ENCODE results near the gene ROBO1. TPM values are rescaled to one million over a fixed set of nuclear protein-coding genes. Genes with fewer than 3 reads are reported as not detected.

Gene ROBO1
- polyA plus RNA-seq, 4 donors: 80.6 to 111 (median 101) TPM

GRCh38 chr3:79480746-79481145, 287.1 kb downstream of the ROBO1 start:
- no peak for DNase-seq (ENCODE audit: low read depth in 4 of 4, low spot score in 3 of 4)

DNA sequence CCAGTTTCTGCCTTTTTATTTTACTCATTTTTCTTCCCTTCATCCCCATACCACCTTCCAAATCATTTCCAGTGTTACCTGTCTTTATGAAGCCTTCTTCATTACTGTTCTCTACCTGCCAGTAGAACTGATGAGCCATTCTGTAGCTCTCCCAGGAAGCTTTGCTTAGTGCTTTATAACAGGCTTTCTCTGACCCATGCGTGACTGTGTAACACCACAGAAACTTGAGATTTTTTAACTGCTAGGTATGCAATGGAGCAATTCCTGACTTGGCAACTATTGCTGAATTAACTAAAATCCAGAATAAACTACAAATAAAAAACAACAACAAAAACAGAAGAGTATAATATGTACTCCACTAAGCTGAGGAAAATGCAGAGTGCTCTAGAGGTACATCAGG, 289.2 kb downstream of the ROBO1 start:
- DNase-seq (ENCODE audit: low read depth in 4 of 4, low spot score in 3 of 4): no peak

DNA sequence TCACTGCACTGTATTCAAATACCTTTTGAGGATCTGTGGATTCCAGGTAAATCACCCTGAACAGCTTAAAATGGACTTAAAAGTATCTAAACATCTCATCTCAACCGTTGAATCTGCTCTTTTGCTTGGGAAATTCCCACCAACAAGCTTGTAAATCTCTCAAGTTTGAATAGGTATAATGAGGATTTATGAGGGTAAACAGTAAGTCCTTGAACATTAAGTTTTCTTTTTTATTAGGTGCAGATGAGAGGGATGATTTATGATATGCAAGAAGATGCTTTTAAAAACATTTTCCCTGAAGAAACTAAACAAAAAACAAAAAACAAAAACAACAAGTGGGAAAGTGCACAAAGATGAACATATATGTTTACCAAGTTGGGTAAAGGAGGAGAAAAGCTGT, 290.6 kb downstream of the ROBO1 start:
- no peak for DNase-seq (ENCODE audit: low read depth in 4 of 4, low spot score in 3 of 4)

DNA sequence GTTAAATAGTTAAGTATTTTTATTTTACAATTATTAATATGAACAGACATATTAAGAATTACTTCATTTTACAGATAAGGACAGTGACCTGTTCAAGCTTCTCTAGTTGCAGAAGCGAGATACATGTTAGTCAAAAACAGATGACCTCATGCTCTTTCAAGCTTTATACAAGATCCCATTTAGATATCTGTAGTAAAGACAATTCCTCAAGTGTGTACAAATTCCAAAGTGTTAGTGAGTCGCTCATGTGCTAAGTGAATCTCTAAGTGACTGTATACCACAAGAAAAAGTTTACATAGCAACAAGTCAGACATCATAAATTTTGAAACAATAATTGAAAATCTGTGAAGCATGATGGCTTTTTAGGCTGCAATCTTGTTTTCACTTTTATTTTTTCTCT, 293.8 kb downstream of the ROBO1 start:
- no peak for DNase-seq (ENCODE audit: low read depth in 4 of 4, low spot score in 3 of 4)

DNA sequence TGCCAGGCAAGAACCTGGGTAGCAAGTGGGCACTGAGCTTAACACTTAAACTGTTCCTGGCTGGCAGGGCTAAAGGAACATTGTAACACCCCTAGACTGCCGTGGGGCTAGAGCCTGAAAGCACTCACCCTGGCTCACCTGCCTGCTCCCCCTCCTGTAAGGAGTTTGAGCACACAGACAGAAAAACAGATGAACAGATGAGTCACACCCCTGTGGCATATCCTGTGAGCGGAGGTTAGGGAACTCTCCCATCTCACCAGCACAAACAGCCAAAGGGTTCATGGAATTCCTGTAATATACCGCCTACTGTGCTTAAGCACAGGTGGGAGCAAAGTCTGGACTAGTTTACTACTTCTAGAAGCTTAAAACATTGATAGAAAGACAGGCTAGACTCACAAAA, 300.1 kb downstream of the ROBO1 start:
- no peak for DNase-seq (ENCODE audit: low read depth in 4 of 4, low spot score in 3 of 4)

DNA sequence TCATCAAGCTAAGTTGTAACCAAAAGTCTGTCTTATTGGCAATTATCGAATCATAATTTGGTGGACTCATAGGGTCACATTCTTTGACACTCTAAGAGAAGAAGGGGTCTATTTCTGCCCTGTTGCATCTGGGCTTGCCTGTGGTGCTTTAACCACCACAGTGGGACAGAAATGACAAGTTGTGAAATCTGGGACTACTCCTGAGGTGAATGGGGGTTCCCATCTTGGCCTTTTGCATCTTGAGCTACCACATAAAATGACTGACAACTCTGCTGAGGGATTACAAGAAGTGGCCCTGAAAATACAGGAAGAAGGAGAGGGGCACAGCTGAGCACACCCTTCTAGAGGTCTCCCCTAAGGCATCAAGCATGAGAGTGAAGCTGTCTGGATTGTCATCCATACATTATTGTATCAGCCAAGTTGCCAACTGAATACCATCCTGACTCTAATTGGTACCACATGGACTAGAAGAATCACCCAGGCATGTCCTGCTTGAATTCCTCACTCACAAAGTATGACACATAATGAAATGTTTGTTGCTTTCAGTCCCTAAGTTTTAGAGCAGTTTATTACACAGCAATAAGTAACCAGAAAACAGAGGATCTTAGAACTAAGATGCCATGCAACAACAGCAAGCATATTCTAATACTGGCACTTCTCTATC, 306.5 kb downstream of the ROBO1 start:
- DNase-seq (ENCODE audit: low read depth in 4 of 4, low spot score in 3 of 4): no peak

DNA sequence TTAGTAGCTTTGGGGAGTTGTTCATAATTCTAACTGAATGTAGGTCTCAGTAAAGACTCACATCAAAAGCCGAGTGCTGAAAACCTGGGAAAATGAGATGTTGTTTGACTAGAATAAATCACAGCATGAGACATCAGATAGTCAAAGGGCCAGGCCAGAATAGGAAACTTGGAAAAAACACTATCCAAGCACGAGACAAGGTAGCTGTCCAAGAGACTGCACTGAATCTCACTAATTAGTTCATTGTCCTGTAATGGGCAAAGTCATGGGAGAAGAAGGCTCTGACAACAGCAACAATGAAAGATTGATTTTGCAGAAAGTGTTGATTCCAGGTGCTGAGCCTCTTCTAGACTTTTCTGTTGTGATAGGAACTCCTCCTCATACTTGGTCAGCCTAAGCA, 314.2 kb downstream of the ROBO1 start:
- no peak for DNase-seq (ENCODE audit: low read depth in 4 of 4, low spot score in 3 of 4)

GRCh38 chr3:79436387-79436786, 331.4 kb downstream of the ROBO1 start:
- DNase-seq (ENCODE audit: low read depth in 4 of 4, low spot score in 3 of 4): no peak

DNA sequence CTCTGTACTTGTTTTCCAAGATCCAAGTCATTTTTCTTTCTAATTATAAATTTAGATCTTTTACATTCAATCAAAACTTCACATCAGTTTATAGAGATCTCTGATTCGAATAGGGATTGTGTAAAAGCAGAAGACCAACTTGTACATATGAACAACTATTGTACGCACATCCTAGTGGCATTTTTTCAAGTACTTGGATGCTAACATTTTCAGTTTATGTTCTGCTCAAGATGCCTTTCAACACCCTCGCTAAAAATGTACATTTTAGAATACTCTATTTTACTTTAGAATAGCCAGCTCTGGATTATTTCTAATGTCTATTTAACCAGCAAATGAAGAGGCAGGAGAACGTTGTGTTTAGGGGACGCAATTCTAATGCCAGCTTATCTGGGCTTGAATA, 340.7 kb downstream of the ROBO1 start:
- no peak for DNase-seq (ENCODE audit: low read depth in 4 of 4, low spot score in 3 of 4)

- no peak for DNase-seq (ENCODE audit: low read depth in 4 of 4, low spot score in 3 of 4)
Measured at GRCh38 chr3:79424811-79425210, 343.0 kb downstream of the ROBO1 start.

- DNase-seq (ENCODE audit: low read depth in 4 of 4, low spot score in 3 of 4): no peak
Measured at GRCh38 chr3:79423417-79423816, 344.4 kb downstream of the ROBO1 start.

GRCh38 chr3:79421273-79421672, 346.5 kb downstream of the ROBO1 start:
- DNase-seq (ENCODE audit: low read depth in 4 of 4, low spot score in 3 of 4): no peak

- peak in 1 of 4 donors; percentile 13 for DNase-seq (ENCODE audit: low read depth in 4 of 4, low spot score in 3 of 4)
Measured at GRCh38 chr3:79418855-79419621, 348.8 kb downstream of the ROBO1 start.

- no peak for DNase-seq (ENCODE audit: low read depth in 4 of 4, low spot score in 3 of 4)
Measured at GRCh38 chr3:79415356-79415755, 352.4 kb downstream of the ROBO1 start.

DNA sequence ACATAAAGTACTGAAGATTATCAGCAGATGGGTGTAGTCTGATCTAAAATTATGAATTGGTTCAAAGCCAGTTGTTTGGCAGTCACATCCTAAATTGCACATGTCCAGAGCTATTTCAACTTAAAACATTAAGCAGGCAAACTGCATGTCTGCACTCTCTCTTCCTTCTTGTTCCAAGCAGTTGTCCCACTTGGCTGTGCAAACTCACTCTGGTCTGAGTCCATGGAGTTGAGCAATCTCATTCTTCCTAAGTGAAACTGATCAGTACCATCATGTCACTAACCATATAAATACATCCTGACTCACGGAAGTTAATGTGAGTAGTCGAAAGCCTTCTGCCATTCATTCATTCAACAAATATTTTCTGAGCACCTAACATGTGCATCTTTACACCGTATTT, 353.0 kb downstream of the ROBO1 start:
- no peak for DNase-seq (ENCODE audit: low read depth in 4 of 4, low spot score in 3 of 4)

GRCh38 chr3:79414035-79414434, 353.8 kb downstream of the ROBO1 start:
- DNase-seq (ENCODE audit: low read depth in 4 of 4, low spot score in 3 of 4): no peak

- DNase-seq (ENCODE audit: low read depth in 4 of 4, low spot score in 3 of 4): no peak
Measured at GRCh38 chr3:79412537-79412936, 355.3 kb downstream of the ROBO1 start.

DNA sequence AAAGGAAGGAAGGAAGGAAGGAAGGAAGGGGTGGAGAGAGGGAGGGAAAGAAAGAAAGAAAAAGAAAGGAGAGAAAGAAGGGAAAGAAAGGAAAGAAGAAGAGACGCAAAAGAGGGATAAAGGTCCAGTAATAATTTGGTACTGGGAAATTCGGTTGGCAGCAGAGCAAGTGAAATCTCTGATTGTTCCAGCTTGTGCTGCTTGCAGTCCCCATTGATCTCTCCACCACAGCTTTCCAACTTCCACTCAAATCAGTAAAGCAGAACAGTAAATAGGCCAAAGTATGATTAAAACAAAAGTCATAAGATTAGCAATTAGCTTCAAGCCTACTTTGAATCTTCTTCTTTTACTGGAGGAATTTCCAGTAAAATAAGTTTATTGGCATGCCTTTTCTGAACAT, 357.2 kb downstream of the ROBO1 start:
- no peak for DNase-seq (ENCODE audit: low read depth in 4 of 4, low spot score in 3 of 4)

- no peak for DNase-seq (ENCODE audit: low read depth in 4 of 4, low spot score in 3 of 4)
Measured at GRCh38 chr3:79410136-79410535, 357.7 kb downstream of the ROBO1 start.

- DNase-seq (ENCODE audit: low read depth in 4 of 4, low spot score in 3 of 4): no peak
Measured at GRCh38 chr3:79406175-79406574, 361.6 kb downstream of the ROBO1 start.

GRCh38 chr3:79405183-79405582, 362.6 kb downstream of the ROBO1 start:
- DNase-seq (ENCODE audit: low read depth in 4 of 4, low spot score in 3 of 4): no peak

- DNase-seq (ENCODE audit: low read depth in 4 of 4, low spot score in 3 of 4): no peak
Measured at GRCh38 chr3:79396595-79396994, 371.2 kb downstream of the ROBO1 start.

Measured in right renal pelvis (tissue), 4 donors.